GM18951 (cell line): Measurements from ENCODE around the gene TMEM74B.
"Not testable (repeated sequence)": the region's sequence is repeated elsewhere in the genome, so short reads cannot be mapped to it uniquely, and the experiment has no call there.

Experiments used
- POLR2A ChIP-seq: IDR thresholded peaks from 4 replicates; pipeline ENCODE4 v1.6.1; 2011; ENCODE audit warnings: mild to moderate bottlenecking; ENCODE audit not compliant: insufficient read length, insufficient read depth; ENCODE audit errors: extremely low read depth
- in situ Hi-C: fragments of 300-500 bp; cut with MboI; formaldehyde crosslinking; loops from one replicate; pipeline ENCODE4 v1.12.0; 2022; ENCODE audit warnings: low sequenced_read_pairs, mixed read lengths, inconsistent platforms; ENCODE audit not compliant: unreplicated experiment

The TMEM74B gene

DNA sequence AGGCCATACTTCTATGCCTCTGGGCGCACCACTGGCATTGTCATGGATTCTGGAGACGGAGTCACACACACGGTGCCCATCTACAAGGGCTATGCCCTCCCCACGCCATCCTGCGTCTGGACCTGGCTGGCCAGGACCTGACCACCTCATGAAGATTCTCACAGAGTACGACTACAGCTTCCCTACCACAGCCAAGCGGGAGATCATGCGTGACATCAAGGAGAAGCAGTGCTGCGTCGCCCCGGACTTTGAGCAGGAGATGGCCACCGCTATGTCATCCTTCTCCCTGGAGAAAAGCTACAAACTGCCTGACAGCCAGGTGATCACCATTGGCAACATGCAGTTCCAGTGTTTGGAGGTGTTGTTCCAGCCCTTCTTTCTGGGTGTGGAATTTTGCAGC lies 23.8 kb downstream of the TMEM74B start:
- TF ChIP-seq POLR2A = no peak
- in situ Hi-C loops = no loop called here

DNA sequence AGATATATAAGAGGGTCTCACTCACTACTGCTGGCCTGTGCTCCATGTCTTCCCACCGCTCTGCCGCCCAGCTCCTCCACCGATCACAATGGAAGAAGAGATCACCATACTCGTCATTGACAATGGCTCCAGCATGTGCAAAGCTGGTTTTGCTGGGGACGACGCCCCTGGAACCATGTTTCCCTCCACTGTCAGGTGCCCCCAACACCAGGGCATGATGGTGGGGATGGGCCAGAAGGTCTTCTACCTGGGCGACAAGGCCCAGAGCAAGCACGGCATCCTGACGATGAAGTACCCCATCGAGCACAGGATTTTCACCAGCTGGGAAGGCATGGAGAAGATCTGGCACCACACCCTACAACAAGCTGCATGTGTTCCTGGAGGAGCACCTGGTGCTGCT lies 24.3 kb downstream of the TMEM74B start:
- TF ChIP-seq POLR2A = no peak
- in situ Hi-C loops = no loop called here

DNA sequence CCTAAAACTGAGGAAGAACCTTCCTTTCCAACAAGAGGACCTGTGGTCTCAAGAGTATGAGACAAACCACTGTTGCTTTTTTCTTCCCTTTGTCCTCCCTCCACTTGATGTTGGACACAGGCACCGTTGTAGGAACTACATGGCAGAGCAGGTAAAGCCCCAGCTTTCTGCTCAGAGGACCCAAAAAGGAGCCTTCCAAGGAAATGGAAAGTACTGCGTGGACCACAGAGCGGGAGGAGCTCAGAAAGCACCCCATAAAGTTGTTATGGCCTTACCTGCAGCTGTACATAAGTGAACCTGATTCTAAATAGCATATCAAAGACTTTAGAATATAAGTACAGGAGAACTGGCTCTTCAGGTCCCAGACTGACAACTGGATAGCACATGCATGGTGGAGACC lies 29.4 kb downstream of the TMEM74B start:
- no peak for TF ChIP-seq POLR2A
- in situ Hi-C loops = no loop called here

DNA sequence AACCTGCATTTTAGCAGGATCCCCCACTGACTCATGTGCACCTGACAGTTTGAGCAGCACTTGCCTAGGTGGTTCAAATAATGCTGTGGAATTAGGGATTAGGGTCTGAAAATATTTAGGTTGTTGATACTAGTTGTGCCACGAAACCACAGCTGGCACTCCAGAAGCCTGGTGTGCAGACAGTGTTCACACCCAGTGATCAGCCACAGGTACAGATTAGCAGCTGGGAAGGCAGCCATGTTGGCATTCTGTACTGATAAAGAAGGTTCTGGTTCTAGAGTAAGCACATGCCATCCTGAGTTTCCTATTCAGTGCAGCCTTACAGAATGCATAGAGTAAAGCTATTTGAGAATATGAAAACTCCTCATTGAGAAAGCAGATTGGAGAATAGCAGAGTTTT lies 30.1 kb downstream of the TMEM74B start:
- TF ChIP-seq POLR2A = no peak
- in situ Hi-C loops = no loop called here

DNA sequence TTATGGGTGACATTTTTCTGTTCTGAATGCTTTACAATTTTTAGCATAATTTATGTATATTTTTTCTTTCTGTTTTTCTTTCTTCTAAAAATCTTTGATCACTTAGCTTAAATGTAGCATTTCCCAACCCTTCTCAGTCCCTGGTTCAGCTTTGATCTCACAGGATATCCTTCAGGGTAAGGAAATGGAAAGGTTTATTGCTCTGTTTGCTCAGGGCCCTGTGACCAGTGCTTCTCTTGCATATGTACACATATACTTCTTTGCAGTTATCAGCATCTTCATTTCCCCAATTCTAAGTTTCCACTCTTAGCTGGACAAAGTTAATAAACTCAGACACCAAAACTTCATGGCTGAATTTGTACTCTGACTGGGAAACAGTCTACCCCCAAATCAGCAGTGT lies 30.6 kb downstream of the TMEM74B start:
- no peak for TF ChIP-seq POLR2A
- in situ Hi-C loops = no loop called here

DNA sequence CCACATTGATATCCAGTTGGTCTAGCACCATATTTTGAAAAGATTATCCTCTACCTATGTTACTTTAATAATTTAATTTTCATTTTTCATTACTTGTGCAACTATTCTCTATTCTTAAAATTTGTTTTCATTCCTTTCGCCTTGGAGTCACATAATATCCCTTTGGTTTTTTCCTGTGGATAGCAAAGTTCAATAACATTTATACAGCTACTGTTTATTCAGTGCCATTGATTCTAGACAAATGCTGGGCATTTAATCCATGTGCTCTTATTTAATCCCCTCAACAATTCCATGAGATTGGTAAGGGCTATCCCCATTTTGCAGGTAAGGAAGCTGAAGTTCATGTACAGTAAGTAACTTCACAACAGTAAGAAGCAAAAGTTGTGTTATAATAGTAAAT lies 33.8 kb downstream of the TMEM74B start:
- in situ Hi-C loops = no loop called here

DNA sequence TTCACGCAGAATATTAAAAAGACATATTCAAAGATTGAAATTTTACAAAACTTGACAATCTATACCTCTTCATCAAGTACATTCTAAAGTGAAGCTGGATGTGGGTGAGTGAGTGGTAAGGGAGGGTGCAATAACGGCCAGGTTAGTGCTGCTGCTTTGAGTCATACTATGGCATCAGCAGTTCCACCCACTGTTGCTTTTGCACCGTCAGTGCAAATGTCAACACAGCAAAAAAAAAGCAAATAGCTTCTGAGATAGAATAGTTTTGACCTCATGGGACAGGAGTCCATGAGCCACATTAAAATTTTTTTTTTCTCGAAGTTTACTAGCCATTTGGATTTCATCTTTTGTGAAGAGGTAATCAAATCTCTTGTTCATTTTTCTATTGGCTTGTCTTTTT lies 34.6 kb downstream of the TMEM74B start:
- in situ Hi-C loops = no loop called here
- no peak for TF ChIP-seq POLR2A

More for the DNA sequence above, 33.8 kb downstream of the TMEM74B start:
- TF ChIP-seq POLR2A = no peak

DNA sequence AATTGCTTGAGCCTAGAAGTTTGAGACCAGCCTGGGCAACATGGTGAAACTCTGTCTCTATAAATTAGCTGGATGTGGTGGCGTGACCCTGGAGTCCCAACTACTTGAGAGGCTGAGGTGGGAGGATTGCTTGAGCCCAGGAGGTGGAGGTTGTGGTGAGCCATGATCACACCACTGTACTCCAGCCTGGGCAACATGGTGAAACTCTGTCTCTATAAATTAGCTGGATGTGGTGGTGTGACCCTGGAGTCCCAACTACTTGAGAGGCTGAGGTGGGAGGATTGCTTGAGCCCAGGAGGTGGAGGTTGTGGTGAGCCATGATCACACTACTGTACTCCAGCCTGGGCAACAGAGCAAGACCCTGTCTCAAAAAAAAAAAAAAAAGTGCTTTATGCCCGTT lies 35.0 kb downstream of the TMEM74B start:
- in situ Hi-C loops = not testable (repeated sequence)

DNA sequence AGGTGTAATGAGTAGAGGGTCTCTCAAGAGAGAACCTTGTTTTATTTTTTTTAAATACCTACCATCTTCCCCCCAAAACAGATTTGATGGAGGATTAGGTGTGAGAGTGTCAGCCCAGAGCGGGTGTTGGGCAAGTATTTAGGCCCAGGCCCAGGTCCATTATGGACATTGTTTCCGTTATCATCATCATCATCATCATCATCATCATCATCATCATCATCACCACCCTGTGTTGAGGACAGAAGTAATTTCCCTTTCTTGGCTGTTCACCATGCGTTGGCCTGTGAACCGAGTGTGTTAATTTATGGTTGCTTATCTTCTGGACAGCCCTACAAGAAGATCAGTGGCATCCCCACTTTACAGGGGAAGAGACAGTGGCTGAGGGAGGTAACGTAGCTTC lies 37.8 kb downstream of the TMEM74B start:
- TF ChIP-seq POLR2A = no peak
- in situ Hi-C loops = no loop called here

DNA sequence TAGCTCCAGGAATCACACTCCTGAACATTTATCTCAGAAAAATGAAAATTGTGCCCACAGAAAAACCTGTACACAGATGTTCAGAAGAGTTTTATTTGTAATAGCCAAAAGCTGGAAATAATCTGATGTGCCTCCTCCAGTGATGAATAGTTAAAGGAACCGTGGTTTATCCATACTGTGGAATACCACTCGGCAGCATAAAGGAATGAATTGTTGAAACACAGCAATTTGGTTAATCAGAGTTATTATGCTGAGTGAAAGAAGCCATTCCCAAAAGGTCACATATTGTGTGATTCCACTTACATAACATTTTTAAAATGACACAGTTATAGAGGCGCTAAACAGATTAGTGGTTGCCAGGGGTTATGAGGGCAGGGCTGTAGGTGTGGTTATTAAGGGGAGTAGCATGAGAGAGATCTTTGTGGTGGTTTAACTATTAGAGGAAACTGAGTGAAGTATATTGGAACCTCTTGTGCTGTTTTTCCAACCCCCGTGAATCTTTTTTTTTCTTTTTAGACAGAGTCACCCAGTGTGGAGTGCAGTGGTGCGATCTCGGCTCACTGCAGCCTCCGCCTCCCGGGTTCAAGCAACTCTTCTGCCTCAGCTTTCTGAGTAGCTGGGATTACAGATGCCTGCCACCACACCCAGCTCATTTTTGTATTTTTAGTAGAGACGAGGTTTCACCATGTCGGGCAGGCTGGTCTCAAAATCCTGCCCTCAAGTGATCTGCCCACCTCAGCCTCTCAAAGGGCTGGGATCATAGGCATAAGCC lies 40.2 kb downstream of the TMEM74B start:
- no peak for TF ChIP-seq POLR2A
- in situ Hi-C loops = no loop called here

DNA sequence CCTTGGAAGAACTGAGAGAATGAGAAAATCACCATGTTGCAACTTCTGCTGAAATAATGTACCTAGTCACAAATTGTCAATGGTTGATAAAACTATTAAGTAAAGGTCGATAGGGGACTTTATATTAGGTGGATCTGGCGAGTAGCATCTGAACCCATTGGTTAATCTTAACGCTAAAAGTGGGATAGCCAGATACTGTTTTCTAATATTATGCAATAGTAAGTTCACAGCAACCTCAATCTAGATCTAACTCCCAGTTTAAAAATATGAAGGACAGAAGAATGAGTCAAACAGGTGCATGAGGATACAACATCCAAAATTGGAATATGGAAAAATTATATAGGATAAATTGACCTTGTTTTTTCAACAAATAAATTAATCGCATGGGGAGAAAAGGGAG lies 47.5 kb downstream of the TMEM74B start:
- in situ Hi-C loops = no loop called here
- TF ChIP-seq POLR2A = no peak

DNA sequence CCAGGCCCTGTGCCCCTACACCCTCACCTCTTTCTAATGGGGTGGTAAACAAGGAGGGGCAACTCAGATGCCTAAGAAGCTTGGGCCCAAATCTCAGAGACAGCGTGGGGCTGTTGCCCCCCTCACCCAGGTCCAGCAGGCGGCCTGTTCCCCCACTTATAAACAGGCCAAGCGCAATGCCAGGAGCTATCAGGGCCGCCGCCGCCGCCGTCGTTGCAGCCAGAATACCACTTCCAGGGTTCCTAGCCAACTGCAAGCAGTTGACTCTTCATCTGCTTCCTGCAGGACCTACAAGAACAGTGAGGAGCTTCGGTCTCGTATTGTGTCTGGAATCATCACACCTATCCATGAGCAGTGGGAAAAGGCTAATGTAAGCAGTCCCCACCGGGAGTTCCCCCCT lies 49.9 kb downstream of the TMEM74B start:
- in situ Hi-C loops = no loop called here
- no peak for TF ChIP-seq POLR2A

DNA sequence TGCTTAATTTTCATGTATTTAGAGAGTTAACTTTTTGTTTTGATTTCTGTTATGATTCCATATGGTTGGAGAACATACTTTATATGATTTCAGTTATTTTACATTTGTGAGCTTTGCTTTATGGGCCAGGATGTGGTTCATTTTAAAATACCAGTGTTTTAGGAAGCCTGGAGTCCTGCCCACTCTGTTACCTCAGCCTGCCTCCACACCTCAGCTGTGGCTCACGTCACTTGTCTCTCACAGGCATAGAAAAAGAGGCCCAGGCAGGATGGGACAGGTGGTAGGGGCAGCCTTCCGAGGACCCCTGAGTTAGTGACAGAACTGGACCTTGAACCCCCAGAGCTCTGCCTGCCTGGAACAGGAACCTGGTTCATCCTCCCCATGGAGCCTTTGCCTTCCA lies 50.4 kb downstream of the TMEM74B start:
- in situ Hi-C loops = no loop called here
- TF ChIP-seq POLR2A = no peak

DNA sequence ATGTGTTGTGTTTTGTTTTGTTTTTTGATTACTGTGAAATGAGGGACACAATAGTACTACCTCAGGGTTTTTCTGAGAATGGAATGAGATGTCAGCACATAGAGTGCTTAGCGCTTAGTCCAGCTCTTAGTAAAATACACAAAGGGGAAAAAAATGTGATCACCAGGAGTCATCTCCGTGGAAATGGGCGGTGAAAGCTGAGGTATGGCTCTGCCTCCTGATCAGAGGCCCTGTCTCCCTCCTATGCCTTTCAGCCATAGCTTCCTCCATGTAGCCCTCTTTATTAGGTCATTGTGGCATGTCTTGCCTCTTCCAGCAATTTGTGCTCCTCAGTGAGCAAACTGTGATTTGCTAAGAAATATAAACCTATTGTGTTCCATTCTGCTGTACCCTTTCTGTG lies 53.4 kb downstream of the TMEM74B start:
- TF ChIP-seq POLR2A = no peak
- in situ Hi-C loops = no loop called here

DNA sequence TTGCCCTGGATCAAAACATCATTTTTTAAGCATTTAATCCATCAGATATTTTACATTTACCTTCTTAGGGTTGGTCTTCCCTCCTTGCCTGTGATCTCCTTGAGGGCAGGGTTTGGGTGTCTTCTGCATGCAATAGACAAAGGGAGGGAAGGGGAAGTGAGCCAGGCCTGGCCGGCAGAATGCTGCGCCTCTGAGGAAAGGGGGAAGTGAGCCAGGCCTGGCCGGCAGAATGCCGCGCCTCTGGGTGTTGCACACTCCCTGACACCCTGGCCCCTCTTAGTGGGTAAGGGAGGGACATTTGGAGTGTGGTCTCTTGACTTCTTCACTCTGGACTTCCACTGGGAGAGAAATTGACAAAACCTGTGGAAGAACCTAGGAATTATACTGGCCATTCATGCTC lies 53.9 kb downstream of the TMEM74B start:
- no peak for TF ChIP-seq POLR2A
- in situ Hi-C loops = no loop called here
